ENCODE measurements around the gene BTBD9.

GRCh38 chr6:38169977-38170526, 469.7 kb downstream of the BTBD9 start:
- no peak for TF ChIP-seq EZH2phosphoT487 (IDR thresholded peaks at IDR 0.05; ENCODE audit: insufficient read depth, low read depth)
- no peak for TF ChIP-seq EZH2 (IDR thresholded peaks at IDR 0.05; ENCODE audit: insufficient read depth, poor library complexity, severe bottlenecking)

Measured in GM23248 (cell line).